GM21423 (cell line): ENCODE measurements around the gene MGST1.

ENCODE experiments used
- ATAC-seq: cut with Tn5 transposase; IDR thresholded peaks from one replicate; pipeline ENCODE4 v1.9.1; 2021; ENCODE audit warnings: mild to moderate bottlenecking, moderate library complexity; ENCODE audit not compliant: unreplicated experiment

MGST1 gene, protein sequence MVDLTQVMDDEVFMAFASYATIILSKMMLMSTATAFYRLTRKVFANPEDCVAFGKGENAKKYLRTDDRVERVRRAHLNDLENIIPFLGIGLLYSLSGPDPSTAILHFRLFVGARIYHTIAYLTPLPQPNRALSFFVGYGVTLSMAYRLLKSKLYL

DNA sequence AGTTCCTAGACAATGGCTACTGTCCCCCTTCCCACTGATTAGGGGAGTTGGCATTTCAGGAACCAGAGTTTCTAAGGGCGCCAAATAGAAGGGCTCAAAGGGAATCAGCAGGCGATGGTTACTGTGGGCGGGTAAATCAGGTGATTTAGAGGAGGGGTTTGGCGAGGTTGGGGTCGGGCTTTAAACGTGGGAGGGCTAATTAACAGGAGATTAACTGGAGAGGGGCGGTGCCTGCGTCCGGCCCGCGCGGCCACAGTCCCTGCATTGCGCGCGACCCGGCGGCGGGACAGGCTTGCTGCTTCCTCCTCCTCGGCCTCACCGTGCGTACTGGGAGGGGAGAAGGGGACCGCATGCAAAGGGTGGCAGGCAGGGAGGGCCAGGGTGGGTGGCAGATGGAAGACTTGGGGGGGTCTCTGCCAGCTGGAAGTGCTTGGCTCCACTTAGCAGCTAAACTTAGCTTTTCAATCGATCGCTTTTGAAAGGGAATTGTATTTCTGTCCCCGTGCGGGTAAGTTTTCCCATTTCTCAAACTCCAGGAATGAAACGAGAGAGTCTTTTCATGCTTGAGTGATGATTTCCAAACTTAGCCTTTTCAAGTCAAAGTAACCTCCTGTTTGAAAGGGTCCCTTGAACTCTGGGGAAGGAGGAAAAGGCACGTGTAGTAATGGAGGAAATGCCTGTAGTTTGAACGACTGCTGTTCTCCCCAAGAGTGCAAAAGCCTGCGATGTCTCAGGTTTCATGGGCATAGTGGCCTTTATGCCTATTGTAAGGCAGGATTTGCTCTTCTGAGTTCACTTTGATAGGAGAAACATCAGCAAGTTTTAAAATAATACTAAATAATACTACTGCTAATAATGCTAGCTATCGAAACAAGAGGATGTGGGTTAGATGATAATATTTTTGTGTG, at the start of gene MGST1:
Gene MGST1, plus strand, starts transcription at position 255 of the 908 bp plus-strand sequence. CDS start 6,608 bp downstream, outside the sequence.
- ATAC-seq, result peak; percentile 73

DNA sequence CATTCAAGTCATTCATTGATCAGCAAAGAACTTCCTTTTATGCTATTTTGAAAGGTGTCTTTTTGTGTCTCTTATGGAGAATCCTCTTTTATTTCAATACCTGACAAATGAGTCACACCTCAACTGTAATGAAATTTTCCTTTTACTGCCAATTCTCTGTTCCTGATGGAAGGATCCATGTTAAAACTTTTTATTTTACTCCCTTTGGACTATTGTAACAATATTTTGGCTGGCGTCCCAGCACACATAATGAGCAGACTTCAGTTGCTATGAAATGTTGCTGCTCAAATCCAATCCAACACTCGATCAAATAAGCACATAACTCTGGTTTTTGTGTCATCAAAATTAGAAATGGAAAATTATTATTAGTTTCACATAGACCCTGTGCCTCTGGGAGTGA, 48.0 kb upstream of the MGST1 start:
- no peak for ATAC-seq

DNA sequence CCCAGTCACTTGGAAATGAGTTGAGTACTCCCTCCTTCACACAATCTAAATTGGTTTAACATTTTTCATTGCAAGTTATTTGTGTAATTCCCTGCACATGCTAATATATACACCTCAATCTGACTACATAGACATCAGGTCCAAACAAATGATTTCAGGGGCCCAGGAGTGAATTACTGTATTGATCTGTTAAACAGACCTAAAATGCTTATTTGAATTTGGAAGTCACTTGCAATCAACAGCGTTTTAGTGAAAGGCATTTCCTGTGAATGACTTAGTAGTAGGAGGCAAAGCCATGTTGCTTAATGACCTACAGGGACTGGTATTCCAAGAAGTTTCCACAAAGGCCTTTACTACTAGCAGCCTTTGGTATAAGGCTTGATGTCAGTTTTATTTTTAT, 47.3 kb upstream of the MGST1 start:
- ATAC-seq, result no peak

DNA sequence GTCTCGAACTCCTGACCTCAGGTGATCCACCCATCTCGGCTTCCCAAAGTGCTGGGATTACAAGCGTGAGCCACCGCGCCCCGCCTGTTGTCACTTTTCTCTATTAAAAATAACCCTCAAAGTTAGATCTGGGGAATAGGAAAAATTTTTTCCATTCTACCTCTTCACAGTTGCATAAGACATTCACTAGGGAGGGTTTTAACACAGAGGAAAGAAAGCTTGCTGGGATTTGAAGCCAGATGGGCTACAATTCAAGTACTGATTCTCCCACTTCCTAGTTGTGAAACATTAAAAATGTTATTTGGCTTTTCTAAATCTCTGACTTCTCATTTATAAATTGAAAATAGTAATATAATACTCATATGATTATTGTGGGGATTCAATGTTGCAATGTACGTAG, 46.7 kb upstream of the MGST1 start:
- no peak for ATAC-seq

DNA sequence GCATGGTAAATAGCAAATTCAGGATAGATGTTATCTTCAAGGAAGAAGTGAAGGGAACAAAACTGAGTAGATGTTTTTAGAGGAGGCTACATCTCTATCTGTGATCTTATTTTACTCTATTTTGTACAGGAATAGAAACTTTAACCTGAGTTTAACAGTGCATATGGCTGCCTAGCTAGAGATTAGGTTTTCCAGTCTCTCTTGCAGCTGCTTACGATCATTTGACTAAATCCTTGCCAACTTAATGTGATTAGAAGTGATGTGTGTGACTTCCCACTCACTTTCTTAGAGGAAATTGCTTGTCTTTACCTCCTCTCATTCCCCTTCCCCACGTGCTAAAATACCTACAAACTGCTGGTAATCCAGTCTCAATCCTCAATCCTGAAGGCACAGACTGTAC, 43.5 kb upstream of the MGST1 start:
- no peak for ATAC-seq

DNA sequence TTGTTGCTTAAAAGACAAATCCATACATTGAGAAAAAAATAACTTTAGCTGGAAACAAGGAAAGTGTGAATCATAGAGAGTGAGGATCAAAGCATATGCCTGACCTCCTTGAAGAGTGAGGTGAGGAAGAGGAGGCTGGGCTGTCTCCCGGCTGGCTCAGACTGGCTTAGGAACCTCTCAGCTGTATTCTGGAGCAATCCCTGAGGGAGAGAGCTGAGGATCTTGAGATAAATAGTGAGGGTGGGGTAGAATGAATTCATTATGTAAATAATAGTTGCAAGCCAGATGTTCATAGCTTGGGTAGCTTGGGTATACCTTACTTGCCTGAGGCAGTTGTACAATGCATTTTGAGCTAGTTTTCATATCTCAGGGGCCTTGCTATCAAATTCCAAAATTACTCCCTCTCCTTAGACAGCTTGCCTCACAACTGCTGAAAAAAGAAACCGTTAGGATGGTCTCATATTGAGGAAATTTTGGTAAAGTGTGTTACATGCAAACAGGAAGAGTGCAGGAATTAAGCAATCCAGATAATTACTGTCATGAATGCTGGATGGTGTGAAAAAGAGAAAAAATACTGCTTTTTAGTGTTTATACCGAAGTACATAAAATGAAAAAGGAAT, 39.5 kb upstream of the MGST1 start:
- no peak for ATAC-seq

DNA sequence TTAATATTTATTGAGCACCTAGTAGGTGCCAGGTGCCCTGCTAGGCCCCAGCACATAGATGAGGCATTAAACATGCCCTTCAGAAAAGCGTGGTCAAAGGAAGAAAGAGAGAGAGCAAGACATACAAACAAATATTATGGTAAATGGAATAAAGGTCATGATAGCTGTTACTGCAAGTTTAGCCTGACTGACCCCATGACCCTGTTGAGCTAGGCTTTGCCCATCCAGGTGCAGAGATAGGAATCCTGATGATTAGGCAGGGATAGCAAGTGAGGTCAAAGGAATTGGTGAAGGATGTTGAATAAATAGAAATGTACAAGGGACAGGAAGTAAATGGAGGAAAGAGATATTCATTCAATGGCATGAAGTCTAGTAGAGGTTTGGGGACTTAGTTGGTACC, 36.5 kb upstream of the MGST1 start:
- ATAC-seq, result no peak

DNA sequence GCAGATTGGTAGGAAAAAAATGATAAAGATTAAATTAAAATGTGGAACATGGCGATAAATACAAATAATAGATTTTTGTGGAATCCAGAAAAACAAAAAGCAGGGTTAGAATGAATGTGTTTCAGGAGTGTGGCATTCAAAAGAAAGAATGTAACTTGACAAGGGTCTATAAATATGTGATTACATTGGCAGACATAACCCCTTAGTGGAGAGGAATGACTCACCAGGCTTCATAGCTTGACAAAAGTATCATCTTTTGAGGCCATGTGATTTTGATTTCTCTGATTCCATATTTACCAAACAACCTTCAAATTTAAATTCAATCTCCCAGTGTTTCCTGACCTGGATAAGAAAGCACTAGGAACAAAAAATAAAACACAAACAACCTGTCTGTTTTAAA, 24.4 kb upstream of the MGST1 start:
- no peak for ATAC-seq

DNA sequence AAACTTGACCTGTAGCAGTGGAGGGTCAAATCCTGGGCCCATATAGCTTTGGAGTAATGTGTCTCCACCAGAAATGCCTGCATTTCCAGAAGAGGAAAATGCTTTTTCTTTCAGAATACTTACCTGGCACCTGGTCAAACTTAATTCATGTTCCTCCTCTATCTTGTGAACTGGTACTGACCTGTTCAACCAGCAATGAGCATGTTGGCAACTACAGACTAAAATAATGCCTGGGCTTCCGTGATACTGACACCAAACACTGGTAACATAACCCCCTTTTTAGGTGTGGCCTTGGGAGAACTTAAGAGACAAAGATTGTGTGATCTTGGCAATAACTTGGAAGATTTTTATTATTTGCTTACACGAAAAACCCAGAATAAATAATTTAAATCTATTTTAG, 23.8 kb upstream of the MGST1 start:
- no peak for ATAC-seq

DNA sequence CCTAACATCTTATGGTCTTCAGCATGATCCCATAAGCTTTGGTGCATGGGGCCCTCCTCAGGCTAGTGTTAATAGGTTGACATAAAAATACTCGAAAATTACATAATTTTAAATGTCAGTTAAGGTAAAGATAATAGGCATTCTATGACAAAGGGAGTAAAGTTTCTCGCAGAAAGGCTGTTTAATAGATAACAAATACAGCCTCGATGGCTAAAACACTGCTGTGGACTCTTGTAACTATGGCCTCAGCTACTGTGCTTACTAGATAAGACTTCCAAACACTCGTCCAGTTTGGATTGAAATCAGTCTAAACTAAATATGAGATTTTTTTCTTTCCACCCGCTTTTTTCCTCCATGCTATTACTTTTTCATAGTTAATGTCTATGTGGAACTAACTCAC, 23.2 kb upstream of the MGST1 start:
- ATAC-seq, result no peak

DNA sequence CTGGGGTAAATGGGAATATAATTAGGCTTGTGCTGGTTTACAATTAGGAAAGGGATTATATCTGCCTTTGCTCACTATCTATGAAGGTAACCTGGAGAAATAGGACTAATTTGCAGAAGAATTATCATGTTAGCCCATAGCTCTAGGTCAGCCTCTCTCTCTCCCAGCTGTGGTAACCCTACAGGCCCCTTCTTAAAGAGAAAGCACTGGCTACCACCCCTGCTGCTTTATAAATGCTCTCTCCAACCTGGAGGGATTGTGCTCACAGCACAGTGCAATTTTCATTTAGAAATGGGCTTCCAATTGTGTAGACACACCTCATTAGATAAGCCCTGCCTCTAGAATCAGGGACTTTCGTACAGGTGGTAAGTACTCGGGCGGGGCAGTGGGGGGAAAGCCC, 22.7 kb upstream of the MGST1 start:
- ATAC-seq, result no peak

DNA sequence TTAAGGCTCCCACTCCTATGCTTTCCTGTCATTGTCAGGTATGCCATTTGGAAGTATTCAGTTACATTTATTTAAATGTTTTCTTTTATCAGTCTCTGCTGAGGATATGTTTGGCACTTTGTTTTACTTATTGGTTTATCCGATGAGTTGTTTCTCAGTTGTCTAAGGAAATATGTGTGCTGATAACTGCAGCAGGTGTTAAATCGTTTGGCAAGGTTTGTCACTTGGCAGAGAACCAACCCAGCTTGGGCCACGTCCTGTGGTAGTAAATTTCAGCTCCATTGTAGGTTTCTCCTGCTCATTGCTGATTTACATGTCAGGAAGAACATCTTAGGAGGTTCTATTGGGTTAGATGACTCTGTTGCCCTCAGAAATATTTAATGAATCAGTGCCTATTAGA, 22.0 kb upstream of the MGST1 start:
- ATAC-seq, result no peak

DNA sequence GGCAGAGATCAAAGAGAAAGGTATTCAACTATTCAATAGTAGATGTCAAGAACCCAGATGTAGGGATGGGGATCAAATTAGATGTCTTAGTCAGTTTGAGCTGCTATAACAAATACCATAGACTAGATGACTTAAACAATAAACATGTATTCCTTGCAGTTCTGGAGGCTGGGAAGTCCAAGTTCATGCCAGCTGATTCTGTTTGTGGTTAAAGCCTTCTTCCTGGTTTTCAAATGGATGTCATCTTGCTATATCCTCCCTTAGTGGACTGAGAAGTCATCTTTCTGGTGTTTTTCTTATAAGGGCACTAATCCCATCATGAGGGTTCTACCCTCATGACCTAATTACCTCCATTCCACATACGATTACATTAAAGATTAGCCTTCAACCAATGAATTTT, 19.5 kb upstream of the MGST1 start:
- ATAC-seq, result no peak

DNA sequence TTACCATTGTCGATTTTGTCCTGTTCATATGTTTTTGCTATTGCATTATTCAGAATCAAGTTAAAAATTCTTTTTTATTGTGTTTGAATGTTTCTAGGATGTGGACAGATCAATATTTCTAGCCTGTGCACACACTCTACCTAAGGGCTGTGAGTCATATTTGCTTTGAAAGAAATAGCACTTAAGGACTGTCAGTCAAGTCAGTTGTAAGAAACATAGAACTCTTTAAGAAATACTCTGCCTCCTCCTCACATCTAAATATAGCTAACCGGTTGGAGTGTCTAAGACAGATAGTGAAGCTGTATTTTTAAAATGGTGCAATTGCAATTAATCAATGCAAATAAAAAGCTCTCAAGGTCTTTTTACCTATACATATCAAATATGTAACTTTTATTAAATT, 17.9 kb upstream of the MGST1 start:
- ATAC-seq, result no peak

DNA sequence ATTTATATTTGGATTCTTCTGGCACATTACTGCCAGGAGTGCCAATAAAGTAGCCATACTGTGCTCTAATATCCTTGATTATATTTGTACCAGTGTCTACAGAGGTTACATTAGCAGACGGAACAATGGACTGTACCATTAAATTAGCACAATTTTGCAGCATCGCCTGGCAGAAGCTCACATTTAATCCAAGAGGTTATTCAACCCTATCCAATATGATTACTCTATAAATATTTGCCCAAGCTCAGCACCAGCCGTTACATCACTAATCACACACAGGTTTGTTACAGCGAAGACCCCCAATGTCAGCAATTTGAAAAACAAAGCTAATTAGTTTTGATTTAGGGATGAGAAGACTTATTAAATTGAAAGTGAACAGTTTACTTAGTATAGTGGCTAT, 16.9 kb upstream of the MGST1 start:
- ATAC-seq, result no peak

DNA sequence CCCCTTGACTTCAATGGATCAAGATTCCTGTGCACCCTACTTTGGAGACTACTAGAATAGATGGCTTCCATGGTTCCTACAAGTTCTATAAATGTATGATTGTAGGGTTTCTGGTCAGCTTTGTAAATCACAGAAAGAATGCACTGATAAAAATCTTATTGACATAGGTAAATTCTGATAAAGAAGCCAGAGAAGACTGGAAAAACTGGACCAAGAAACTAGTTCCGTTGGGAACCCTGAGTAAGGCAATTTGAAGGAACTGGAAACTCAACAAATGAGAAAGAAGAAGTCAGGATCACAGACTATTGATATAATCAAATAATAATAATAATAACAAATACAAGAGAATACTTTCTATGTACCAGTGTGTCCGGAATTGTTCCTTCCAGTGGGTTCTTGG, 15.4 kb upstream of the MGST1 start:
- no peak for ATAC-seq

DNA sequence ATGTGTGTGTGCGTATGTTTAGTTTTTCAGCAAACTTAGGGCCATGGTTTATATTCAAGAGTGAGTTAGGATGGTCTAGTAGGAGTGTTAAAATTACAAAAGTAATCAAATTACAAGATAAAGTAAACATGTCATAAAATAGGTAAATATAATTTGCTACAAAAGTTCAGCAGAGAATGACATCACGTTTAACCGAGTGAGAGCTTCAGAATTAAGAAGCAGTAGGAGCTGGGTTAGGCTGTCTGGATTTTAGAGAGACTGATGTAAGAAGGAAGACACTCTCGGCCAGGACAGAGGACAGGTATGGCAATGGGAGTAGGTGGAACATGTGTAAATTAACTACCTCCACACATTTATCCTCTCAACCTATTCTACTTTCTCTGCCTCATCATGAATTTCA, 11.6 kb upstream of the MGST1 start:
- ATAC-seq, result no peak

DNA sequence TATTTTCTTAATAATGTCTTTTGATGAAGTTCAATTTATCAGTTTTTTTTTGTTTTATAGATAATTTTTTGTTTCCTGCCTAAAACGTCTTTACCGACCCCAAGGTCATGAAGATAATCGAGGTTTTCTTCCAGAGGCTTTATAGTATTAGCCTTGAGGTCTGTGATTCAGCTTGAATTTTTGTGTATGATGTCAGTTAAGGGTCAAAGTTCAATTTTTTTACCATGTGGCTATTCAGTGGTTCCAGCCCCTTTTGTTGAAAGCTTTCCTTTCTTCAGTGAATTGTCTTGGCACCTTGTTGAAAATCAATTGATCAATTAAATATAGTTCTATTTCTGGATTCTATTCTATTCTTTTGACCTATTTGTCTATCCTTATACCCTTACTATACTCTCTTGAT, 3.2 kb upstream of the MGST1 start:
- ATAC-seq, result no peak

DNA sequence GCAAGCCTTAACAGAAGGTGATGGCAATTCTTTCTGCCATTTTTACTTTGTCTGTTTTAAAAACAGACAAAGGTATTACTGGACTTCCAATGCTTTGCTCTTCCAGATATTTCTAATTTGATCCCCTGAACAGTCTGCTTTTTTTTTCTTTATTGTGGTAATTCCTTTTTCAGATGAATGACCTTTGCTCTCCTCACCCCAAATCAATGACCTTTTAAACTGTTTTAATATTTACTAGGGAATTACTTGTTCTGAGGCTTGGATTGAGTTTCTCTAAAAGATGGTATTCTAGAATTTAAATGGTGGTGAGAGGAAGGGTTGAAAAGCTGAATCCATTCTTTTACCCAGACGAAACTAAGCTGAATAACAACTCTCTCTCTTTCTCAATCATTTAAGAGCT, 2.3 kb upstream of the MGST1 start:
- no peak for ATAC-seq

DNA sequence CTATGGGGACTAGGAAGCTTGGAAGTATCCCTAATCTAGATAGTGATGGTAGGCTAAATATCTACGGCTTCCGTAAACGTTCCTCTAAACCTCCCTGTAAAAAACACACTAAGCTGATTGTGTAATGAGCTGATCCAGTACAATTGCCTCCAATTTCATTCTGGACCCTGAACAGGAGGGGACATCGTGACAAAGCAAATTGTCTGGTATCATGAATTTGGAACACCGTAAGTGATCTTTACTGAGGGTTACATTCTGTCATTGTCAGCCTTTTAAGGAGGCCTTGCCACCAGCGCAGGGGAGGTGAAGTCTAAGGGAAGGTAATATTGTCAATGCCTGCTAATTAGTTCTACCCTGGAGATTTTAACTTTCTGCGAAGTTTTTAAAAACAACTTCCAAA, 487 bp upstream of the MGST1 start:
- no peak for ATAC-seq

DNA sequence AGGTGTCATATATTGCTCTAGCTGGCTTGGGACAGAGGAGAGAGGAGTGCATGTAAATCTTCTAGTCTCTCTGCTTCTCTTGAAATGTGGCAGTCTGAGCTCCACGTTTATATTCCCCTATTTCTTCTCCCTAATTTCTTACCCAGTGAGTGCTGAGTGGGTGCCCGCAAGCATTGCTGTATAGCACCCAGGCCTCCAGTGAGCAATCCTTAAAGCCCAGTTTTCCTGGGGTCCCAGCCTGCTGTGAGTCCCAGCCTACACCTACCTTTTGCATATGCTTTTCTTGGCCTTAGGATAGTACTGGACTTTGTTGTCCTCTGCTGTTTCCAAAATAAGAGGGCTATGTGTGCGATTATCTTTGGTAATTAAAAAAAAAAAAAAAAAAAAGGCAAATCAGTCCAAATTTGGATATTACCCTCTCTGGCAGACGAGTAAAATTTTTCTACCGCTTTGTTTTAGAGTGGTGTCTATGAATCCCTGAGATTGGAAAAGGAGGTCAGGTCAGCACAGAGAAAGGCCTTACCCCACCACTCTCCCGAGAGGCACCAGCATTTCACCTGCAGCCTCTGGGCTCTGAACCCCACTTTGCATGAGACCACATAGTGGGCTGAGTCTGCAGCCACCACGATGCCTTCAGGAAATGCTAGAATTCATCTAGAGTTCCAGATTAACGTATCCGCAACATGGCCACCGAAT, 1.1 kb downstream of the MGST1 start:
- ATAC-seq, result peak; percentile 49

DNA sequence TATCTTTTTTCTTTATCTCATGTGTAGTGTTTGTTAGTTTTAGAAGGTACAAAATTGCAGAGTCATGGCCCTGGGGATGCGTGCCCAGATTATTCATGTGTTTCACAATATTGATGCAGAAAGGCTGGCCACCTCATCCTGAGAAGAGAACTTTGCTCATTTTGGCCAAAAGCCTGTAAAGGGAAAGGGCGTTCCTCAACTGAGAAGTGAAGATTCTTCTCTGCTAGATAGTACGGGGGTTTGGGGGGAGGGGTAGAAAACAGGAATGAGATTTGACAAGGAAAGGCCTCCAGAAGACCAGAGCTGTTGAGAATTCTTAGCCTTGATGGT, 1.7 kb downstream of the MGST1 start:
- ATAC-seq, result peak; percentile 32
